ENCODE data around the gene PPP1R10. TPM values are rescaled to one million over a fixed set of nuclear protein-coding genes. Genes with fewer than 3 reads are reported as not detected.
A peak's percentile ranks its signal among the peaks of the same experiment; 100 is the strongest.

Gene PPP1R10
- total RNA-seq, 1 experiment from 2014 or later, result 123 TPM

DNA sequence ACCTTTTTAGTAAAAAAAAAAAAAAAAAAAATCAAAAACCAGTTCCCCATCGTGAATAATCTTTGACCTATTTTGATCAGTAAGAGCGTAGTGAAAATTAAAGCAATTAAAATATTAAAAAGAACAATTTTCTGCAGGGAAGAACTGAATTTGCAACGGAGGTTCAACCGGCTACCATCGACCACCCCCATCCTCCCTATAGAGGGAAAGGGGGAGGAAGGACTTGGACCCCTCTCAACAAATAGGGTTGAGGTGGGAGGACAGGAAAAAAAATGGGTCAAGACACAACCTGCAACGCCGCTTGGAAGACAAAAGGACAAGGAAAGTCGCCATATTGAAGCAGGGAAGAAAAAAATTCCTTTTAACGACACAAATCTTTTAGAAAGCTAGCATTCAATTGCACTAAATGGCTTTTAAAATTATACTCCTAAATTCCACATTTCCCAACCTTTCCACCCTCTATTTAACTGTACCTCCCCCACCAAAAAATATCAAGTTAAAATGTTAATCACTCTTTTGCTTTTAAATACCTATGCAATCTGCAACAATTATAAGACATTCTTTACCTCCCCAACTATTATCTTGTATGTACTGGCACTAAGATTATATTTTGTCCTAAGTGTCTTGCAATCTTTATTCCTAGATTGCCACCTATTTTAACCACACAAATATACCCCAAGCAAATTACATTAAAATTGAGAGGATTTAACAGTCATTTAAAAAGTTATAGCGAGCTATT is 1.7 kb downstream of the PPP1R10 start:
- H3K18ac ChIP-seq (ENCODE audit: insufficient read length, low read depth, low read length), result peak overlapping the region; percentile 78
- peaks cover 4% of the 10 kb centered on the region; the same call in 1 of the 2 replicates for H3K4me1 ChIP-seq (ENCODE audit: insufficient read depth, low read length)
- no peak overlapping the region for H2BK120ac ChIP-seq (ENCODE audit: low read depth, low read length, poor library complexity, severe bottlenecking)
- no CpG with 5 or more reads among the region's 10 CpGs for WGBS (ENCODE audit: extremely low coverage, insufficient read length, low lambda C conversion rate)
- no peak overlapping the region for H2BK12ac ChIP-seq (ENCODE audit: insufficient read length, low read depth, low read length)
- H3K27ac ChIP-seq (ENCODE audit: insufficient read length, low read depth, low read length), result peak overlapping the region; percentile 90
- no peaks in the 10 kb centered on the region for H3K27me3 ChIP-seq (ENCODE audit: insufficient read depth, low read length)
- H3K79me1 ChIP-seq (ENCODE audit: insufficient read depth, low read depth, low read length, poor library complexity, severe bottlenecking), result peaks cover 4% of the 10 kb centered on the region
- no peaks in the 10 kb centered on the region; the same call in 1 of the 2 replicates for H3K27me3 Mint-ChIP-seq (ENCODE audit: low read depth)
- peak; percentile 75 for DNase-seq
- H3K9ac ChIP-seq (ENCODE audit: extremely low read depth, insufficient read length, low read length), result peak overlapping the region; percentile 99
- H3K56ac ChIP-seq (ENCODE audit: insufficient read length, low read depth, low read length), result no peak overlapping the region
- H3K4me2 ChIP-seq (ENCODE audit: insufficient read depth, insufficient read length, low read length), result peak overlapping the region; percentile 89
- H4K5ac ChIP-seq (ENCODE audit: insufficient read length, low read depth, low read length), result peak overlapping the region; percentile 94
- peak overlapping the region; percentile 94; the same call in 1 of the 2 replicates for H3K14ac ChIP-seq (ENCODE audit: insufficient read depth, low read length)
- H2BK15ac ChIP-seq (ENCODE audit: low read depth, low read length), result no peak overlapping the region
- H2AFZ ChIP-seq (ENCODE audit: low read length), result no peak overlapping the region
- peaks cover 2% of the 10 kb centered on the region; the same call in 1 of the 2 replicates for H3K79me2 ChIP-seq (ENCODE audit: insufficient read depth, low read length)
- no peak overlapping the region for H2AK5ac ChIP-seq (ENCODE audit: insufficient read length, low read length)
- H4K20me1 ChIP-seq (ENCODE audit: control insufficient read depth, insufficient read depth, insufficient read length), result no peaks in the 10 kb centered on the region
- peak overlapping the region; percentile 92 to 97 for H3K4me3 Mint-ChIP-seq
- no peak for TF ChIP-seq CTCF (conservative IDR thresholded peaks at IDR 0.05)
- H2BK5ac ChIP-seq (ENCODE audit: insufficient read length, low read length), result peak overlapping the region; percentile 64
- no peak overlapping the region; the same call in 1 of the 2 replicates for H3K4ac ChIP-seq (ENCODE audit: low read depth, low read length)
- peaks cover 32 to 62% (median 46%) of the 10 kb centered on the region in 3 experiments for H3K36me3 Mint-ChIP-seq (ENCODE audit: insufficient read depth in 1 of 3, low read depth in 3 of 3)
- H3T11ph ChIP-seq (ENCODE audit: low read length), result peak overlapping the region; percentile 68
- no peak overlapping the region for H2BK20ac ChIP-seq (ENCODE audit: low read depth, low read length, poor library complexity, severe bottlenecking)
- H4K91ac ChIP-seq (ENCODE audit: insufficient read length, low read depth, low read length), result no peak overlapping the region
- peaks cover 38 to 44% of the 10 kb centered on the region in 2 experiments for H3K4me1 Mint-ChIP-seq
- no peaks in the 10 kb centered on the region for H3K9me3 ChIP-seq (ENCODE audit: control insufficient read depth, low read depth, low read length)
- peaks cover 21% of the 10 kb centered on the region for H3K23me2 ChIP-seq (ENCODE audit: insufficient read length, low read depth, low read length, poor library complexity, severe bottlenecking)
- H4K8ac ChIP-seq (replicated peaks; ENCODE audit: insufficient read length, low read depth, low read length), result no peak overlapping the region
- H3K9me3 Mint-ChIP-seq, result peaks cover 8 to 12% of the 10 kb centered on the region in 2 experiments; a peak in 3 of 5 replicates
- H3K27ac Mint-ChIP-seq, result peak overlapping the region; percentile 99 to 100 (median 100)
- no peak overlapping the region for H3K23ac ChIP-seq (ENCODE audit: insufficient read length, low read depth, low read length)

Measured in H9 (cell line).